T47D (cell line): ENCODE data around the gene OSBPL8.

ENCODE experiments used
- DNase-seq, 2 experiments: peaks; one replicate each; pipeline versions ENCODE4 v3.0.0 to v3.0.0-alpha.2; 2011 to 2012; ENCODE audit warnings: low read depth in 1 of 2, low spot score in 1 of 2
- JUND ChIP-seq: IDR thresholded peaks from 2 replicates; pipeline ENCODE4 v1.6.1; 2012; ENCODE audit warnings: low read depth
- in situ Hi-C: cut with HindIII; loops from 2 replicates; pipeline ENCODE4 v1.10.0; 2016; ENCODE audit warnings: low sequenced_read_pairs, low pct_unique_long_range_greater_than_20kb

Gene OSBPL8

DNA sequence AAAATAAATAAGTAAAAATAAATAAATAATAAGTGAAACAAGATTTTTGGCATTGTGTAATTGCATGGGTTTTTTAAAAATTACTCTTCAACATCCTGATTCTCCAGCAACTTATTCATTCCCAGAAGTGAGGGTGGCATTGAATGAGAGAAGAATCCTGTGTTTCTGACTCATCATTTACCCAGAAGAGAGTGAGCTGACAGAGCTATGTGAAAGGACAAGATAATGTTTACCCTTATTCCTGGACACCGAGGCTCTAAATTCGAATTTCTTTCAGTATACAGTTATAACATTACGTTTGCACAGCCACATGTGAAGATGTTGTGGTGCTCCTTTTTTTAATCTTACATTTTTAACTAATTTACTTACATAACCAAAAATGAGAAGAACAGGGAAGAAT, 247.8 kb downstream of the OSBPL8 start:
- TF ChIP-seq JUND: no peak
- in situ Hi-C loops: no loop called here
- no peak for DNase-seq

DNA sequence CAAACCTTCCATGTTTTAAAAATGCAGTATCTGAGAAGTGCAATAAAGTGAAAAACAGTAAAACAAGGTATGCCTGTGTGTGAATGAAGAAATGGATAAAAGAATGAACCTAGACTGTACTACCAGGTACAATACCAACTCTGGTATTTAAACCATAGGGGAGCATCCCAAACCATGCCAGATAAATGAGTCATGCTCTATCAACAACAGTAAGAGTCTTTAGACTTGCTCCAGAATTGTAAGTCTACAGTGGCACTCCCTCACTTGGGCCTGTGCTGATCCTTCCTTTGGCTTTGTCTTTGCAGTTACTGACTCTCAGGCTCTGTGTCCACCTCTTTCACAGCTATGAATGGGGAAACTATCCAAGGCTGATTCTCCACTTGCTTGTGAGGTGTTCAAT, 249.5 kb downstream of the OSBPL8 start:
- no peak for DNase-seq
- in situ Hi-C loops: no loop called here
- no peak for TF ChIP-seq JUND

DNA sequence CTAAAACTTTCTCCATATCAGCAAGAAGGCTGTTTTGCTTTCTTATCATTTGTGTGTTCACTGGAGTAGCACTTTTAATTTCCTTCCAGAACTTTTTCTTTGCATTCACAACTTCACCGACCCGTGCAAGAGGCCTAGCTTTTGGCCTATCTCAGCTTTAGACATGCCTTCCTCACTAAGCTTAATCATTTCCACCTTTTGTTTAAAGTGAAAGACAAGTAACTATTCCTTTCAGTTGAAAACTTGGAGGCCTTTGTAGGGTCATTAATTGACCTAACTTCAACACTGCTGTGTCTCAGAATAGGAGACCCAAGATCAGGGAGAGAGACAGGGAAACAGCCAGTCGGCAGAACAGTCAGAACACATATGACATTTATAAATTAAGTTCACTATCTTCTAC, 250.7 kb downstream of the OSBPL8 start:
- TF ChIP-seq JUND: no peak
- DNase-seq: no peak
- in situ Hi-C loops: no loop called here

DNA sequence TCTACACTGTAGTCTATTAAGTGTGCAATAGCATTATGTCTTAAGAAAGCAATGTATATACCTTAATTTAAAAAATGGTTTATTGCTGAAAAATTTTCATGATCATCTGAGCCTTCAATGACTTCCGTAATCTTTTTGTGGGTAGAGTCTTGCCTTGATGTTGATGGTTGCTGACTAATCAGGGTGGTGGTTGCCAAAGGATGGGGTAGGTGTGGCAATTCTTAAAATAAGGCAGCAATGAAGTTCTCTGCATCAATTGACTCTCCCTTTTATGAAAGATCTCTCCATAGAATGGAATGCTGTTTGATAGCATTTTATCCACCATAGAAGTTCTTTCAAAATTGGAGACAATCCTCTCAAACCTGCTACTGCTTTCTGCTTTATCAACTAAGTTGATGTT, 252.5 kb downstream of the OSBPL8 start:
- in situ Hi-C loops: no loop called here
- TF ChIP-seq JUND: no peak
- no peak for DNase-seq

DNA sequence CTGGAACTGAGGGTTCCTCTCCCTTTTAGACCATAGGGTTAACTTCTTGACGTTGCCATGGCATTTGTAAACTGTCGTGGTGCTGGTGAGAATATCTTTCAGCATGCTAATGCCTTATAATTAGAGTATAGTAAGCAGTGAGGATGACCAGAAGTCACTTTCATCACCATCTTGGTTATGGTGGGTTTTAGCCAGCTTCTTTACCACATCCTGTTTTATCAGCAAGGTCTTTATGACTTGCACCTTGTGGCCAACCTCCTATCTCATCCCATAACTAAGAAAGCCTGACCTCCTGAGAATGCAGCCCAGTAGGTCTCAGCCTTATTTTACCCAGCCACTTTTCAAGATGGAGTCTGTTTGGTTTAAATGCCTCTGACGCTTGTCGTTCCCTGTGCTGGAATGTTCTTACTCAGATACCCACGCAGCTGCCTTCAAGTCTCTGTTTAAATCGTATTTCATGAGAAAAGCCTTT, 255.5 kb downstream of the OSBPL8 start:
- no peak for DNase-seq
- no peak for TF ChIP-seq JUND
- in situ Hi-C loops: no loop called here

DNA sequence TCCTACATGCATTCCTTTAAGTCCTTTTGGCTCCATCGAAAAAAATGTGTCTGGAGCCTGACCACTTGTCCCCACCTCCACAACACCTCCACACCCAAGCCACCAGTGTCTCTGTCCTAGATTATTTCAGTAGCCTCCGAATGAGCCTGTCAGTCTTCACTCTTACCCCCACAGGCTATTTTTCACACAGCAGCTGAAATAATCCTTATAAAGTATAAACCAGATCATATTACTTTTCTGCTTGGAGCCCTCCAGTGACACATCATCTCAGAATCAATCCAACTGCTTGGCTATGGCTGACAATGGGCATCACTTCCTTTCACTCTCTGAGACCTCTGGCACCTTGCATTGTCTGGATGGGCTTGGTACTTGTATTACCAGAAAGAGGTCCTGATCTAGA, 256.2 kb downstream of the OSBPL8 start:
- DNase-seq: no peak
- TF ChIP-seq JUND: no peak
- in situ Hi-C loops: no loop called here
